ENCODE data around the gene DOCK1.

DOCK1 gene

DNA sequence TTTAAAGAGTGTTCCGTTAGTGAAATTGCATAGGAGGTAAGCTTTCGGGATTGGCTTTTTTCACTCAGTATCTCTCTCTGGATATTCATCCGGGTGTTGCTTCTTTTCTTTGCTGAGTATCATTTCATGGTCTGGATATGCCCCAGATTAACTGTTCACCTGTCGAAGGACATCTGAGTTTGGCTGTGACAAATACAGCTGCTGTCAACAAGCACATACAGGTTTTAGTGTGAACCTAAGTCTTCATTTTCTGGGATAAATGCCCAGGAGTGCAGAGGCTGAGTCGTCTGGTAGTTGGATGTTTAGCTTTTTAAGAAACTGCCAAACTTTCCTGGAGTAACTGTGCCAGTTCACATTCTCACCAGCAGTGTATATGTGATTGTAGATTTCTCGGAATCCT, 5.6 kb downstream of the DOCK1 start:
- H3K79me1 ChIP-seq (ENCODE audit: low read depth, low read length), result peaks cover 11% of the 10 kb centered on the region
- H4K91ac ChIP-seq (ENCODE audit: low read depth, low read length, poor library complexity), result no peak overlapping the region
- no peak overlapping the region for H3K4me3 ChIP-seq (ENCODE audit: low read length in 2 of 2)
- no CpG with 5 or more reads among the region's 6 CpGs for WGBS, 2 donors (ENCODE audit: extremely low coverage in 2 of 2, insufficient read length in 2 of 2, insufficient replicate concordance in 1 of 2)
- H2BK120ac ChIP-seq (ENCODE audit: low read depth, low read length), result no peak overlapping the region
- no peak overlapping the region for H3K23ac ChIP-seq (ENCODE audit: low read depth, low read length, poor library complexity)
- no peaks in the 10 kb centered on the region for H3K27me3 ChIP-seq (ENCODE audit: control insufficient read depth in 3 of 3, insufficient read depth in 3 of 3, low read depth in 1 of 3, low read length in 3 of 3)
- no peak overlapping the region for H3K18ac ChIP-seq (ENCODE audit: low read length)
- H3K4ac ChIP-seq (ENCODE audit: low read length), result no peak overlapping the region
- peaks cover 0 to 4% of the 10 kb centered on the region in 2 donors for H3K9me3 ChIP-seq (replicated peaks in 1 of 2; ENCODE audit: control insufficient read depth in 2 of 2, insufficient read depth in 1 of 2, low read depth in 1 of 2, low read length in 2 of 2)
- no peak overlapping the region for H2AK5ac ChIP-seq (ENCODE audit: low read depth, low read length)
- H3K9ac ChIP-seq (ENCODE audit: low read depth, low read length, poor library complexity), result no peak overlapping the region
- peaks cover 2 to 7% of the 10 kb centered on the region in 2 donors for H3K4me1 ChIP-seq (ENCODE audit: control insufficient read depth in 2 of 2, insufficient read depth in 1 of 2, low read depth in 1 of 2, low read length in 2 of 2)
- H4K8ac ChIP-seq (ENCODE audit: low read depth, low read length), result no peak overlapping the region
- H3K14ac ChIP-seq (ENCODE audit: low read length), result no peak overlapping the region
- H3K27ac ChIP-seq (replicated peaks; ENCODE audit: low read length), result no peak overlapping the region
- H2AFZ ChIP-seq (ENCODE audit: low read length), result no peak overlapping the region
- H3K36me3 ChIP-seq (replicated peaks in 1 of 2; ENCODE audit: control insufficient read depth in 2 of 2, insufficient read depth in 2 of 2, low read length in 2 of 2), result peaks cover 0 to 27% of the 10 kb centered on the region in 2 donors
- no peak overlapping the region for H3K4me2 ChIP-seq (ENCODE audit: insufficient read depth, low read length, poor library complexity, severe bottlenecking)
- H2BK12ac ChIP-seq (ENCODE audit: low read length), result no peak overlapping the region
- H2BK5ac ChIP-seq (ENCODE audit: low read length), result no peak overlapping the region
- no peak overlapping the region for H2BK15ac ChIP-seq (ENCODE audit: low read length)
- no peak for DNase-seq (ENCODE audit: low spot score)

DNA sequence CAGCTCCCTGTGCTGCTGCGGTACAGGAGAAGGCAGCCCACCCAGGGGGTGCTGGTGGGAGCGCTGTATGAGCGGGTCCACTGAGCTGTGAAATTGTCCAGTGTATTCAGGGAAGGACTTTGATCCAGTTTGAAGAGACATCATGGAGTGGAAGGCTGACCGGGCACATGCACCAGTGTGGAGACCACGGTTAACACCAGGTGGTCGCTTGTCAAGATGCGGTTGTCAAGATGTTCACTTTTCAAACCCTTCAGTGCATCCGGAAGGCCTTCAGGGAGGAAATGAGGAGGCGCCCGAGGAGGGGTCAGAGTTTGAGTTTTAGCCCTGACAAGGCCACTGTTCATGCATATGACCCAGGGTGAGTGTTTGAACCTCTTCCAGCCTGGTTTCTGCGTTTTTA, 6.1 kb downstream of the DOCK1 start:
- no peak overlapping the region for H2BK12ac ChIP-seq (ENCODE audit: low read length)
- H3K4me1 ChIP-seq (ENCODE audit: control insufficient read depth in 2 of 2, insufficient read depth in 1 of 2, low read depth in 1 of 2, low read length in 2 of 2), result peaks cover 2 to 7% of the 10 kb centered on the region in 2 donors
- H3K9ac ChIP-seq (ENCODE audit: low read depth, low read length, poor library complexity), result no peak overlapping the region
- no peak overlapping the region for H4K8ac ChIP-seq (ENCODE audit: low read depth, low read length)
- no CpG with 5 or more reads among the region's 11 CpGs for WGBS, 2 donors (ENCODE audit: extremely low coverage in 2 of 2, insufficient read length in 2 of 2, insufficient replicate concordance in 1 of 2)
- H3K9me3 ChIP-seq (replicated peaks in 1 of 2; ENCODE audit: control insufficient read depth in 2 of 2, insufficient read depth in 1 of 2, low read depth in 1 of 2, low read length in 2 of 2), result peaks cover 0 to 4% of the 10 kb centered on the region in 2 donors
- no peak overlapping the region for H3K23ac ChIP-seq (ENCODE audit: low read depth, low read length, poor library complexity)
- peaks cover 10% of the 10 kb centered on the region for H3K79me1 ChIP-seq (ENCODE audit: low read depth, low read length)
- no peak overlapping the region for H3K27ac ChIP-seq (replicated peaks; ENCODE audit: low read length)
- no peak overlapping the region for H3K18ac ChIP-seq (ENCODE audit: low read length)
- H2AK5ac ChIP-seq (ENCODE audit: low read depth, low read length), result no peak overlapping the region
- peaks cover 0 to 27% of the 10 kb centered on the region in 2 donors for H3K36me3 ChIP-seq (replicated peaks in 1 of 2; ENCODE audit: control insufficient read depth in 2 of 2, insufficient read depth in 2 of 2, low read length in 2 of 2)
- no peak overlapping the region for H4K91ac ChIP-seq (ENCODE audit: low read depth, low read length, poor library complexity)
- H2AFZ ChIP-seq (ENCODE audit: low read length), result no peak overlapping the region
- H3K4me2 ChIP-seq (ENCODE audit: insufficient read depth, low read length, poor library complexity, severe bottlenecking), result no peak overlapping the region
- H2BK120ac ChIP-seq (ENCODE audit: low read depth, low read length), result no peak overlapping the region
- H2BK5ac ChIP-seq (ENCODE audit: low read length), result no peak overlapping the region
- no peak overlapping the region for H3K4me3 ChIP-seq (ENCODE audit: low read length in 2 of 2)
- no peak for DNase-seq (ENCODE audit: low spot score)
- H2BK15ac ChIP-seq (ENCODE audit: low read length), result no peak overlapping the region
- H3K27me3 ChIP-seq (ENCODE audit: control insufficient read depth in 3 of 3, insufficient read depth in 3 of 3, low read depth in 1 of 3, low read length in 3 of 3), result no peaks in the 10 kb centered on the region
- no peak overlapping the region for H3K4ac ChIP-seq (ENCODE audit: low read length)
- H3K14ac ChIP-seq (ENCODE audit: low read length), result no peak overlapping the region

DNA sequence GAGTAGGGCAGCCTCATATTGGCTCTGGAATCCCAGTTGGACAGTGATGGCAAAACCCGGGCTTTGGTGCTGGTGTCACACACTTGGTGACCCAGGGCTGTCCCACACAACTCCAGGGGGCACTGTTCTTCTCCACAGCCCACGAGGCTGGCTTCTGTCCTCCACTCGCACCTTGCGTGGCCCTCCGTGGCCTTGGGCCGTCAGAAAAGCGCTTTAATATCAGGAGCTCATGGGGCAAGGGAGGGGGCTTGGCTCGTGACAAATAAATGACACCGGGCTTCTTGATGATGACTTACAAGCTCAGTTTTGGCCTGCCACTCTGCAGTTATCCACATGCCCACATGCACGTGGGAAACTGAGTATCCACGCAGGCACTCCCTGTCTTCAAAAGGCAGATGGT, 8.1 kb downstream of the DOCK1 start:
- Histone ChIP-seq H2BK120ac (ENCODE audit: low read depth, low read length) (no peak overlapping the region), H2BK12ac (ENCODE audit: low read length) (no peak overlapping the region)
- no CpG with 5 or more reads among the region's 11 CpGs for WGBS, 2 donors (ENCODE audit: extremely low coverage in 2 of 2, insufficient read length in 2 of 2, insufficient replicate concordance in 1 of 2)

DNA sequence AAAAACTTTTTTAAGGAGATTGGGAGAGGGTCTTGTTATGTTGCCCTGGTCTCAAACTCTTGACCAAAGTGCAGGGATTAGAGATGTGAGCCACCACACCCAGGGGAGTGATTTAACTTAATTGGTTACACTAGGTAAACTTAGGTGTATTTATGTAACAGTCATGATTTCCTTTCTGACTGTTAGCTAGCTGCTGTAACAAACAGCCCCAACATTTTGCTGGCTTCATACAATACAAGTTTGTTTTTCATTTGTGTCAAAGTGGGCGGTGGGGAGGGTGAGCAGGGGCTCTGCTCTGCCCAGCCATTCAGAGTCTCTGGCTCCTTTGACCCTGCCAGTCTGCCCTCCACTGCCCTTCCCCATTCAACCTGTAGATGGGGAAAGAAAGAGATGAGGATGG, 9.3 kb downstream of the DOCK1 start:
- WGBS, 2 donors (ENCODE audit: extremely low coverage in 2 of 2, insufficient read length in 2 of 2, insufficient replicate concordance in 1 of 2), result no CpG with 5 or more reads among the region's 1 CpG
- H3K27ac ChIP-seq (replicated peaks; ENCODE audit: low read length), result no peak overlapping the region

More for the DNA sequence above, 8.1 kb downstream of the DOCK1 start:
- no peak overlapping the region for H4K91ac ChIP-seq (ENCODE audit: low read depth, low read length, poor library complexity)
- H3K27me3 ChIP-seq (ENCODE audit: control insufficient read depth in 3 of 3, insufficient read depth in 3 of 3, low read depth in 1 of 3, low read length in 3 of 3), result no peaks in the 10 kb centered on the region
- no peak overlapping the region for H2AK5ac ChIP-seq (ENCODE audit: low read depth, low read length)
- H2AFZ ChIP-seq (ENCODE audit: low read length), result no peak overlapping the region
- no peak overlapping the region for H2BK15ac ChIP-seq (ENCODE audit: low read length)
- no peak overlapping the region for H3K4me2 ChIP-seq (ENCODE audit: insufficient read depth, low read length, poor library complexity, severe bottlenecking)
- no peak overlapping the region for H3K18ac ChIP-seq (ENCODE audit: low read length)
- H3K23ac ChIP-seq (ENCODE audit: low read depth, low read length, poor library complexity), result no peak overlapping the region
- peaks cover 9% of the 10 kb centered on the region for H3K79me1 ChIP-seq (ENCODE audit: low read depth, low read length)
- no peak overlapping the region for H3K9ac ChIP-seq (ENCODE audit: low read depth, low read length, poor library complexity)
- peaks cover 0 to 4% of the 10 kb centered on the region in 2 donors for H3K9me3 ChIP-seq (replicated peaks in 1 of 2; ENCODE audit: control insufficient read depth in 2 of 2, insufficient read depth in 1 of 2, low read depth in 1 of 2, low read length in 2 of 2)
- DNase-seq (ENCODE audit: low spot score), result no peak
- H3K4ac ChIP-seq (ENCODE audit: low read length), result no peak overlapping the region
- no peak overlapping the region for H3K14ac ChIP-seq (ENCODE audit: low read length)
- H3K4me3 ChIP-seq (ENCODE audit: low read length in 2 of 2), result no peak overlapping the region
- H3K27ac ChIP-seq (replicated peaks; ENCODE audit: low read length), result no peak overlapping the region
- H4K8ac ChIP-seq (ENCODE audit: low read depth, low read length), result no peak overlapping the region
- peaks cover 0 to 22% of the 10 kb centered on the region in 2 donors for H3K36me3 ChIP-seq (replicated peaks in 1 of 2; ENCODE audit: control insufficient read depth in 2 of 2, insufficient read depth in 2 of 2, low read length in 2 of 2)
- H3K4me1 ChIP-seq (ENCODE audit: control insufficient read depth in 2 of 2, insufficient read depth in 1 of 2, low read depth in 1 of 2, low read length in 2 of 2), result peaks cover 0 to 12% of the 10 kb centered on the region in 2 donors
- no peak overlapping the region for H2BK5ac ChIP-seq (ENCODE audit: low read length)

More for the DNA sequence above, 9.3 kb downstream of the DOCK1 start:
- Histone ChIP-seq H3K4me3 (ENCODE audit: low read length in 2 of 2) (no peak overlapping the region), H2BK5ac (ENCODE audit: low read length) (no peak overlapping the region), H4K91ac (ENCODE audit: low read depth, low read length, poor library complexity) (no peak overlapping the region), H3K79me1 (ENCODE audit: low read depth, low read length) (peaks cover 10% of the 10 kb centered on the region), H2BK15ac (ENCODE audit: low read length) (no peak overlapping the region), H3K4ac (ENCODE audit: low read length) (no peak overlapping the region), H3K9me3 (replicated peaks in 1 of 2; ENCODE audit: control insufficient read depth in 2 of 2, insufficient read depth in 1 of 2, low read depth in 1 of 2, low read length in 2 of 2) (peaks cover 0 to 4% of the 10 kb centered on the region in 2 donors), H2AFZ (ENCODE audit: low read length) (no peak overlapping the region), H3K9ac (ENCODE audit: low read depth, low read length, poor library complexity) (no peak overlapping the region), H3K27me3 (ENCODE audit: control insufficient read depth in 3 of 3, insufficient read depth in 3 of 3, low read depth in 1 of 3, low read length in 3 of 3) (no peaks in the 10 kb centered on the region), H2BK12ac (ENCODE audit: low read length) (no peak overlapping the region), H3K4me1 (ENCODE audit: control insufficient read depth in 2 of 2, insufficient read depth in 1 of 2, low read depth in 1 of 2, low read length in 2 of 2) (peaks cover 0 to 13% of the 10 kb centered on the region in 2 donors), H4K8ac (ENCODE audit: low read depth, low read length) (no peak overlapping the region), H3K4me2 (ENCODE audit: insufficient read depth, low read length, poor library complexity, severe bottlenecking) (no peak overlapping the region), H3K23ac (ENCODE audit: low read depth, low read length, poor library complexity) (no peak overlapping the region), H3K36me3 (replicated peaks in 1 of 2; ENCODE audit: control insufficient read depth in 2 of 2, insufficient read depth in 2 of 2, low read length in 2 of 2) (peaks cover under 1 to 31% of the 10 kb centered on the region in 2 donors), H2AK5ac (ENCODE audit: low read depth, low read length) (no peak overlapping the region), H2BK120ac (ENCODE audit: low read depth, low read length) (no peak overlapping the region), H3K14ac (ENCODE audit: low read length) (no peak overlapping the region), H3K18ac (ENCODE audit: low read length) (no peak overlapping the region)
- no peak for DNase-seq (ENCODE audit: low spot score)

All from neuronal stem cell (in vitro differentiated cells).